Gastroesophageal sphincter (tissue), 3 donors: Measurements from ENCODE around the gene UBE2S.

Experiments used
- EP300 ChIP-seq: sonication (generic); formaldehyde crosslinking; IDR thresholded peaks from one replicate; pipeline ENCODE4 v1.6.1; 2017; ENCODE audit warnings: antibody characterized with exemption, mild to moderate bottlenecking
- POLR2A ChIP-seq, 2 donors: fragments of 450-650 bp; IDR thresholded peaks; one replicate each; pipeline ENCODE4 v1.6.1; 2017; ENCODE audit warnings: antibody characterized with exemption in 2 of 2, mild to moderate bottlenecking in 2 of 2, moderate library complexity in 1 of 2
- POLR2AphosphoS5 ChIP-seq: sonication (generic); formaldehyde crosslinking; IDR thresholded peaks from one replicate; pipeline ENCODE4 v1.6.1; 2017; ENCODE audit warnings: antibody characterized with exemption
- TF ChIP-seq, protein P1 (sequence below), 4 experiments: fragments of 200-600 bp in 2 of 4; fragments of 450-650 bp in 2 of 4; sonication (generic) in 1 of 4; IDR thresholded peaks; one replicate each; pipeline ENCODE4 v1.5.1; 2017 to 2019; ENCODE audit warnings: antibody characterized with exemption in 4 of 4, mild to moderate bottlenecking in 2 of 4, moderate library complexity in 2 of 4

DNA sequence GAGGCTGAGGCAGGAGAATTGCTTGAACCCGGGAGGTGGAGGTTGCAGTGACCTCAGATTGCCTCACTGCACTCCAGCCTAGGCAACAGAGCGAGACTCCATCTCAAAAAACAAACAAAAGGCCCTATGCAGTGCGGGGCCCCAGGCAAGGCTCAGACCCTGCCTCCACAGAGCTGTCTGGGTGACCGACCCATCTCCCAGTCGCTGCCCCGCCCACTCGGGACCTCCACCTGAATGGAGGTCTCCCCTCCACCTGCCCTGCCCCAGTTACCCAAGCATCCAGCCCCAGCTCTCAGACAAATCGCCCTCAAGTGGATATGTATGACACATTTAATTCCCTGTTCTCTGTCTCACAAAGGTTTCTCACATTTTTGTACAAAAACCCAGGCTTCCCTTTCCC, 42.3 kb downstream of the UBE2S start:
- TF ChIP-seq, protein P1, sequence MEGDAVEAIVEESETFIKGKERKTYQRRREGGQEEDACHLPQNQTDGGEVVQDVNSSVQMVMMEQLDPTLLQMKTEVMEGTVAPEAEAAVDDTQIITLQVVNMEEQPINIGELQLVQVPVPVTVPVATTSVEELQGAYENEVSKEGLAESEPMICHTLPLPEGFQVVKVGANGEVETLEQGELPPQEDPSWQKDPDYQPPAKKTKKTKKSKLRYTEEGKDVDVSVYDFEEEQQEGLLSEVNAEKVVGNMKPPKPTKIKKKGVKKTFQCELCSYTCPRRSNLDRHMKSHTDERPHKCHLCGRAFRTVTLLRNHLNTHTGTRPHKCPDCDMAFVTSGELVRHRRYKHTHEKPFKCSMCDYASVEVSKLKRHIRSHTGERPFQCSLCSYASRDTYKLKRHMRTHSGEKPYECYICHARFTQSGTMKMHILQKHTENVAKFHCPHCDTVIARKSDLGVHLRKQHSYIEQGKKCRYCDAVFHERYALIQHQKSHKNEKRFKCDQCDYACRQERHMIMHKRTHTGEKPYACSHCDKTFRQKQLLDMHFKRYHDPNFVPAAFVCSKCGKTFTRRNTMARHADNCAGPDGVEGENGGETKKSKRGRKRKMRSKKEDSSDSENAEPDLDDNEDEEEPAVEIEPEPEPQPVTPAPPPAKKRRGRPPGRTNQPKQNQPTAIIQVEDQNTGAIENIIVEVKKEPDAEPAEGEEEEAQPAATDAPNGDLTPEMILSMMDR (IDR thresholded peaks at IDR 0.05): no peak
- TF ChIP-seq POLR2A (IDR thresholded peaks at IDR 0.05) (no peak), EP300 (no peak), POLR2AphosphoS5 (no peak)
